ENCODE data around the gene UBXN4. TPM values are rescaled to one million over a fixed set of nuclear protein-coding genes. Genes with fewer than 3 reads are reported as not detected.
"Not testable (repeated sequence)": the region's sequence is repeated elsewhere in the genome, so short reads cannot be mapped to it uniquely, and the experiment has no call there.

Gene UBXN4
- total RNA-seq, 2 experiments from 2014 or later: 74.6 to 85.0 TPM

DNA sequence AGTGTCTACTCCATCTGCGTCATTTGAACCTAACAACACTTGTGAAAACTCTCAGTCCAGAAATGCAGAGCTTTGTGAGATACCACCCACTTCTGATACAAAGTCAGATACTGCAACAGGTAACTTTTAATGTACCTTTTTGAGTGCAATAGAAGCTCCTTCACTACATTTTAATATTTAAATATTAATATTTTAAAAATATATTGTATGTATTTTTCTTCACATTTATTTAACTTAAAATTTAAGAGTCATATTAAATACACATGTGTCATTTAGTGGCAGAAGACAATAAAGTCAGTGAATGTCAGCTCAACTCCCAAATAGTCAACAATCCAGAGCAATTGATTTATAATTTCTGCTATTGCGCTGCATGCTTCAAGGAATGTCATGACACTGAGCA, 13.9 kb downstream of the UBXN4 start:
- CTCF ChIA-PET: interaction anchor here (1.8 kb wide), 1 partner anchor 10 kb away, joined by 4 read pairs; no protein-coding TSS in a partner anchor
- POLR2A ChIA-PET: no interaction called here

DNA sequence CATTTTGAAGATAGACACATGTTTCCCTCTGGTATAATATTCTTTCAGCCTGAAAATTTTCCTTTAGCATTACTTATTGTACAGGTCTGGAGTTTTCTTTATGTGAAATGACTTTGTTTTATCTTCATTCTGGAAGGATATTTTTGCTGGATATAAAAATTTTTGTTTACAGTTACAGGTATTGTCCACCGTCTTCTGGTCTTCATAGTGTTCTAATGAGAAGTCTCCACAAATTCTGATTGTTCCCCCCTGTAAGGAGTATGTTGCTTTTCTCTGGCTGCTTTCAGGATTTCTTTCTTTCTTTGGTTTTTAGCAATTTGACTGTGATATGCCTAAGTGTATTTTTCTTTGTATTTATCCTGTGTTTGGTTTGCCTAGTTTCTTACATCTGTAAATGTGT, 15.0 kb downstream of the UBXN4 start:
- CTCF ChIA-PET: interaction anchor here (1.8 kb wide), 1 partner anchor 12 kb away, joined by 4 read pairs; no protein-coding TSS in a partner anchor
- POLR2A ChIA-PET: no interaction called here

- ChIA-PET POLR2A (no interaction called here), CTCF (no interaction called here)
Measured at GRCh38 chr2:135762022-135762421, 20.4 kb downstream of the UBXN4 start.

GRCh38 chr2:135762530-135762929, 20.9 kb downstream of the UBXN4 start:
- ChIA-PET CTCF (no interaction called here), POLR2A (no interaction called here)

DNA sequence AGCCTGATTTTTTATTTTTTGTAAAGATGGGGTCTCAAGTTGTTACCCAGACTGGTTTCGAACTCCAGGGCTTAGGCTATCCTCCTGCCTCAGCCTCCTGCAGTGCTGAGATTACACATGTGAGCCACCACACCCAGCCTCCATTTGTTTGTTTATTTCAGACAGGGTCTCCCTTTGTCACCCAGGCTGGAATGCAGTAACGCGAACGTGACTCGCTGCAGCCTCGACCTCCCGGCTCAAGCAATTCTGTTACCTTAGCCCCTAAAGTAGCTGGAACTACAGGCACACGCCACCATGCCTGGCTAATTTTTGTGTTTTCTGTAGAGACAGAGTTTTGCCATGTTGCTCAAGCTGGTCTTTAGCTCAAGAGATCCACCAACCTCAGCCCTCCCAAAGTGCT, 27.2 kb downstream of the UBXN4 start:
- ChIA-PET POLR2A (no interaction called here), CTCF (no interaction called here)

DNA sequence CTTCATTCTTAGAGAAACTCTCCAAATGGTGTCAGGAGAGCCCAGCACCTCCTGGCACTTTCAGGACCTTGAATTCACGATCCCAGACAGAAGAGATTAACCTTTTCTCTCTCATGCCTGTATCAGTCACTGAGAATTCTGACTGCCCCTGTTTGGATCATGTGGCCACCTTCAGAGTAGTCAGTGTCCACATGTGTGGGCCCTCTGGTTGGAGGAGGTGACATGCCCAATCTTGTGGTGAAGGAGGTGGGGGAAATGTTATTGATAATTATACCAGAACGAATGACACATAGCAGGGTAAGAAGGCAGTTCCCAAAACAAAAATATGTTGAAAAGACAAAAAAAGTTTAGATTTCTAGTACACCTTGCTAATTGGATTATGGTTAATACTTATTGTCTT, 31.7 kb downstream of the UBXN4 start:
- POLR2A ChIA-PET: interaction anchor here (0.5 kb wide), 1 partner anchor 25 kb away, joined by 3 read pairs; no protein-coding TSS in a partner anchor

DNA sequence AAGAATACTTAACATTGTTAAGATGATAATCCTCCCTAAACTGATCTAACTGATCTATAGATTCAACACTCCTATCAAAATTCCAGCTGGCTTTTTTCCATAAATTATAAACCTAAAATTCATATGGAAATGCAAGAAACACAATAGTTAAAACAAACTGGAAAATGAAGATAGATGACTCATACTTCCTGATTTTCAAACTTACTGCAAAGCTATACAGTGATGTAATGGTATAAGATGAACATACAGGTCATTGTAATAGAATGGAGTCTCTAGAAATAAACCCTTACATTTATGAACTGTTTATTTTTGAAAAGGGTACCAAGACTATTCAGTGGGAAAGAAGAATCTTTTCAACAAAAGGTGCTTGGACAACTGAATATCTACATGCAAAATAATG, 32.3 kb downstream of the UBXN4 start:
- ChIA-PET CTCF (interaction anchor here (1.4 kb wide), 1 partner anchor 77 kb away, joined by 3 read pairs; no protein-coding TSS in a partner anchor), POLR2A (no interaction called here)

More for the DNA sequence above, 31.7 kb downstream of the UBXN4 start:
- CTCF ChIA-PET: interaction anchor here (1.4 kb wide), 1 partner anchor 78 kb away, joined by 3 read pairs; no protein-coding TSS in a partner anchor

GRCh38 chr2:135775420-135775819, 33.8 kb downstream of the UBXN4 start:
- POLR2A ChIA-PET: no interaction called here
- CTCF ChIA-PET: no interaction called here

GRCh38 chr2:135776367-135776766, 34.7 kb downstream of the UBXN4 start:
- ChIA-PET POLR2A (no interaction called here), CTCF (no interaction called here)

DNA sequence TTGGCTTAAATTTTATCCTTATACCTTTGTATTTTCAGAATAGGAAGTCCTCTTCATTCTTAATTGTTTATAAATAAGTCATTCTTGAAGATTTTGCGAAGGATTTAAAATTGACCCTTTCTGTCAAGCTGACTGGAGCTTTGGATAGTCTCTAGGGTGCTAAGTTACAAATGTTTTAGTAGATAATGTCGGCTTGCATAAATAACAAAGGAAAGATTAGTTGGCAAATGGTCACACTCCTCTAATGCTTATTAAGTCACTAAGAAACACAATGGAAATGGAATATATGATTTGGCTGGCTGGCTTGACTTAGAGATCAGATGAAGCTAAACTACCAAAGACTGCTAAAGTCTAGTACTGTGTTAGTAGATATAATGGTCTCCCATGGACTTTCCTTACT, 40.6 kb downstream of the UBXN4 start:
- POLR2A ChIA-PET: no interaction called here
- CTCF ChIA-PET: interaction anchor here (1.1 kb wide), 1 partner anchor 15 kb away, joined by 3 read pairs; no protein-coding TSS in a partner anchor

- ChIA-PET POLR2A (no interaction called here), CTCF (no interaction called here)
Measured at GRCh38 chr2:135783439-135783838, 41.8 kb downstream of the UBXN4 start.

GRCh38 chr2:135785032-135785431, 43.4 kb downstream of the UBXN4 start:
- ChIA-PET CTCF (interaction anchor here (0.7 to 2.5 kb wide), 3 partner anchors 10 to 274 kb away, joined by 3 to 11 read pairs (median 4); no protein-coding TSS in a partner anchor), POLR2A (interaction anchor here (0.6 kb wide), 1 partner anchor 1367 kb away, joined by 4 read pairs; no protein-coding TSS in a partner anchor)

- POLR2A ChIA-PET: interaction anchor here (0.6 kb wide), 1 partner anchor 47 kb away, joined by 5 read pairs; no protein-coding TSS in a partner anchor
- CTCF ChIA-PET: no interaction called here
Measured at GRCh38 chr2:135786823-135787222, 45.2 kb downstream of the UBXN4 start.

DNA sequence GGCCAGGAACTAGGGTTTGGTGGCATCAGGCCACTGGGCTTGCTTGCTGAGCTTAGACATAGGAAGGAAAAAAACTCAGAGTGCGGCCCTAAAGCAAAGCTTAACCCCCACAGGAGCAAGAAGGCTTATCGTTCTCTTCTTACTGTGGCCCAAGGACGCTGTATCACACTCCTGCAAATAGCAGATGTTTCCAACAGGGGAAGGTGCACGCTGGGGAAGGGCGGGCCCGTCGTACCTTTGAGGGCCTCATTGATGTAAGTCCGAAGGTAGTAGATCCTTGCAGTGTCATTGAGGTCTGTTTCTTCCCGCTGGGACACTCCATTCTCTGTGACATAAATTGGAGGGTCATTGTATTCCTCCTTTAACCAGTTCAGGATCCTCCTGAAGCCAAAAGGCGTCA, 48.8 kb downstream of the UBXN4 start:
- ChIA-PET CTCF (no interaction called here), POLR2A (interaction anchor here (0.6 kb wide), 1 partner anchor 43 kb away, joined by 7 read pairs; no protein-coding TSS in a partner anchor)

- CTCF ChIA-PET: interaction anchor here (1.3 kb wide), 1 partner anchor 8 kb away, joined by 3 read pairs; no protein-coding TSS in a partner anchor
- POLR2A ChIA-PET: interaction anchor here (0.5 kb wide), 1 partner anchor 43 kb away, joined by 5 read pairs; no protein-coding TSS in a partner anchor
Measured at GRCh38 chr2:135791418-135792190, 49.9 kb downstream of the UBXN4 start.

GRCh38 chr2:135792401-135793150, 50.9 kb downstream of the UBXN4 start:
- CTCF ChIA-PET: no interaction called here

DNA sequence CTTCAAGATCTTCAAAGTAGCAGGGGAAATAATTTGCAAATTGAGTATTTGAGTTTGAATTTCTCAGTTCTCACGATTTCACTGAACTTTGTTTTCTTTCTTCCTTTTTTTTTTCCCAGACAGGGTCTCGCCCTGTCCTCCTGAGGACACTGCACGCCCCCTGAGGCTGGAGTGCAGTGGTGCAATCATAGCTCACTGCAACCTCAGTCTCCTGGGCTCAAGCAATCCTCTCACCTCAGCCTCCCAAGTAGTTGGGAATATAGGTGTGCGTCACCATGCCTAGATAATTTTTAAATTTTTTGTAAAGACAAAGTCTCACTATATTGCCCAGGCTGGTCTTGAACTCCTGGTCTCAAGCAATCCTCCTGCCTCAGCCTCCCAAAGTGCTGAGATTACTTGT, 54.0 kb downstream of the UBXN4 start:
- POLR2A ChIA-PET: not testable (repeated sequence)
- CTCF ChIA-PET: interaction anchor here (1.0 kb wide), 1 partner anchor 11 kb away, joined by 3 read pairs; no protein-coding TSS in a partner anchor

More at GRCh38 chr2:135792401-135793150, 50.9 kb downstream of the UBXN4 start:
- POLR2A ChIA-PET: no interaction called here

- ChIA-PET CTCF (interaction anchor here (1.0 to 2.9 kb wide), 8 partner anchors 9 to 808 kb away, joined by 3 to 15 read pairs (median 4); no protein-coding TSS in a partner anchor), POLR2A (interaction anchor here (0.6 kb wide), 1 partner anchor 23 kb away, joined by 6 read pairs; no protein-coding TSS in a partner anchor)
Measured at GRCh38 chr2:135796606-135797005, 55.0 kb downstream of the UBXN4 start.

DNA sequence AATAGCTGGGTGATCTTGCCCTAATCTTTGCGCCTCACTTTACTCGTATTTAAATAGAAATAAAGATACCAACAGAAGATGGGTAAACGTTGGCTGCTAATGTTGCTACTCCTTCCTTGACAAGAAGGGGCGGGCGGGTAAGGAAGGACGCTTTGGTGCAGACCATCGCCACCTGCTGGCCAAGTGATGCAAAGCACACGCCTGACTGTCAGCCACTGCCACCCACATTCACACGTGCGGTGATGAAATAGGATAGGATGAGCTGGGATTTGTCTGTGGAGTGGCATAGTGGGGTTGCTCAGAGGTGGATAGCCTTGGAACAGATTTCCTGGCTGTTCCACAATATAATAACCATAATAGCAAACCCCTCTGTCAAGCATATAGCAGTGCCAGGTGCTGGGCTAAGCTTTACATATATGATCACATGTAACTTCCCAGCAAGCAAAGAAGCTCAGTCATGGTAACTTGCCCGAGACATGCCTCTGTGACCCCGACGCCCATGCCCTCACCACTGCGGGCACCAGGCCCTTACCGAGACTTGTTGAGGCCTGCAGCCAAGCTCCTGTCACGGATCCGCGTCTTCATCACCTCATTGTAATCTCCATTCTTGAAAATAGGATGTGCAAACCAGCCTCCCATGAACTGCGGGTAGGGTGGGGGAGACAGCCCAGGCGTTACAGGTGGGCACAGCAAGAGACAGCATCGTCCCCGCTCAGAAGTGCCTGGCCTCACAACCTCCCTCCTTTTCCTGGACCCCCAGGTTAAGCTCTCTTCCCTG, 56.0 kb downstream of the UBXN4 start:
- ChIA-PET POLR2A (interaction anchor here (0.5 kb wide), 1 partner anchor 15 kb away, joined by 3 read pairs; no protein-coding TSS in a partner anchor), CTCF (interaction anchor here (0.6 to 2.9 kb wide), 14 partner anchors 13 to 809 kb away, joined by 3 to 15 read pairs (median 3); no protein-coding TSS in a partner anchor)
